ENCODE results near the gene KCNH8.

DNA sequence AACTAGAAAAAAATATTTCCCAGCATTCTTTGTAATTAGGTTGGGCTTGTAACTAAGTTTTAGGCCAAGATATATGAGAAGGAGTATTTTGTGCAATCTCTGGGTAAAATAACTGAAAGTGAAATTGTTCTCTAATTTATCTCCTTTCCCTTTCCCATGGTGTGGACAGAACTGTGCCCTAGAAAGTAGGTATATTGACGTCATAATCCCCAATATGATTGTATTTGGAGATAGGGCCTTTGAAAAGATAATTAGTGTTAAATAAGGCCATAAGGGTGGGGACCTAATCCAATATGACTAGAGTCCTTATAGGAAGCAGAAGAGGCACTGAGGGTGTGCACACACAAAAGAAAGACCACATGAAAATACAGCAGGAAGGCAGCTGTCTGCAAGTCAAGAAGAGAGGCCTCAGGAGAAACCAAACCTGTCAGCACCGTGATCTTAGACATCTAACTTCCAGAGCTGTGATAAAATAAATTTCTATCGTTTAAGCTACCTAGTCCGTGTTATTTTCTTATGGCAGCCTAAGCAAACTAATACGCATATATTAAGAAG is 106.6 kb downstream of the KCNH8 start:
- TF ChIP-seq EZH2phosphoT487 (IDR thresholded peaks at IDR 0.05; ENCODE audit: insufficient read depth, low read depth) (no peak), EZH2 (IDR thresholded peaks at IDR 0.05; ENCODE audit: insufficient read depth, poor library complexity, severe bottlenecking) (no peak)
